ENCODE data around the gene LHX4.
"Not testable (repeated sequence)": the region's sequence is repeated elsewhere in the genome, so short reads cannot be mapped to it uniquely, and the experiment has no call there.

Gene LHX4

GRCh38 chr1:180198196-180198595 is 31.9 kb upstream of the LHX4 start:
- DNase-seq = no peak

DNA sequence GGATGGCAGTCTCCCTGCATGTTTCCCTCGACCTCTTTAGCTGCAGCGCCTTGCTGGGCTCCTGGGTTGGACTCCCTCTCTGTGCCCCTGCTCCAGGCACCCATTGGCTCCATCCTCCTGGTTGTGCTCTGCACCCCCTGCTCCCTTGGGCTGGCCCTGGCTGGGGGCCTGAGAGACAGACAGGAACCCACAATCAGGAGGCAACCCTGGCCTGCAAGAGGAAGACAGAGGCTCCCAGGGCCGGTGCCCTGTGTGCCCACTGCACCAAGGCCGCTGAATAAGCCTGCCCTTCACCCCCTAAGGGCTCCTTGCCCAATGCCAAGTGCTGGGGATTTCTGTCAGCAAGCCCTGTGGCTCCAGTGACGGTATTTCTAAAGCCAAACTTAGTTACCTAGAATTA is 31.5 kb upstream of the LHX4 start:
- no peak for DNase-seq

GRCh38 chr1:180199018-180199417 is 31.0 kb upstream of the LHX4 start:
- no peak for DNase-seq

DNA sequence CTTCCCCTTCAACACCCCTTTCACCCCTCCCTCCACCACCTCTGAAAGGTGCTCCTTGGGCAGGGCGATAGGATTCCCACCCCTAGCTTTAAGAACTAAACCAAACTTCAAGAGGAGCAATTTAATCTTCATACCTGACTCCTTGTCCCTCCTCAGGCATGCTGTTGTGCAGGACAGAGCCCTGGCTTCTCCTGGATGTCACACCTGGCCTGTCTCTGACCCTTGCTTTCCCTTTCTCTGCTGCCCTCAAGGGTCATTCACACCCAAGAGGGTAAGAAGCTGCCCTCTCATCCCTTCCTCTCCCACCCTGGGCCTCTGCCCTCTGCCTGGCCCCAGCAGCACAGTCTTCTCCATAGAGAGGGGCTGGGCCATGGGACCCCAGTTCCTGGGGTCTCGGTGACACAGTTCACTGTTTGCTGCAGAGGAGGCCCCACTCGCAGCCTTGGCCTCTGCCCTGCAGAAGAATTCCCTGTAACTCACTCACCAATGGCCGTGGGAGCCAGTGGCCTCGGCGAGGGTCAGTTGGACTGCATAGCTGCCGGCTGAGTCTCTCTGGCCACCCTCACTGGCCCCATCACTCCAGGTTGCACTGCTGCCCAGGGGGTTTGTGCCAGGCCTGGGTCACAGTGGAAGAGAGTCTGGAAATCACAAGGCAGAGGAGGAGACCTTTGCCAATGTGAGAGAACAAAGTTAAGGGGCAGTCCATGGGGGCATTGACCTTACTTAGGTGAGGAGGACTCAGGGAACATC is 28.4 kb upstream of the LHX4 start:
- DNase-seq = no peak

DNA sequence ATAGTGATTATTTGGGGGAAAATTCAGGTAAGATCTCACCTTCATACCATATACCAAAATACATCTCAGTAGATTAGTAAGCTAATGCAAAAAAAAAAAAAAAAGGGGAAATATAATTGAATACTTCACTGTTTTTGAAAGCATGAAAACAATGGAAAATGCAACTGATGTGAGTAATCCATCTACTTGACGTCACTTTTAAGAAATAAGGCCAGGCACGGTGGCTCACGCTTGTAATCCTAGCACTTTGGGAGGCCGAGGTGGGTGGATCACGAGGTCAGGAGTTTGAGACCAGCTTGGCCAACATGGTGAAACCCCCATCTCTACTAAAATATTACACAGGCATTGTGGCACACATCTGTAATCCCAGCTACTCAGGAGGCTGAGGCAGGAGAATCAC is 27.5 kb upstream of the LHX4 start:
- DNase-seq = not testable (repeated sequence)

DNA sequence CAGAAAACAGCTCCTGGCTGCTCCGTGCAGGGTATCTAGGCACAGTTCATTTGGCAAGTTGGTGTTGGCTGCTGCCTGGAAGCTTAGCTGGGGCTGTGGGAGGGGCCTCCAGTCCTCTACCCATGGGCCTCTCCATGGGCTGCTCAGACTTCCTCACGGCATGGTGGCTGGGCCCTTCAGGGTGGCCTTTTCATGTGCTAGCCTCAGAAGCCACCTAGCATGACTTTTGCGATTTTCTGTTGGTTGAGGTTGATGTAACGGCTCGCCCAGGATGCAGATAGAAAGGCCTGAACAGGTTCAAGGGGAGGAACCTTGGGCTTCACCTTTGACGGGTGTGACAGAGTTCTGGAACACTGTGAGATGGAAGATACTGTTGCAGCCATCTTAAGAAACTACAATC is 25.8 kb upstream of the LHX4 start:
- DNase-seq = no peak

- no peak for DNase-seq
Measured at GRCh38 chr1:180206581-180206980, 23.5 kb upstream of the LHX4 start.

GRCh38 chr1:180208264-180208663 is 21.8 kb upstream of the LHX4 start:
- DNase-seq = no peak

DNA sequence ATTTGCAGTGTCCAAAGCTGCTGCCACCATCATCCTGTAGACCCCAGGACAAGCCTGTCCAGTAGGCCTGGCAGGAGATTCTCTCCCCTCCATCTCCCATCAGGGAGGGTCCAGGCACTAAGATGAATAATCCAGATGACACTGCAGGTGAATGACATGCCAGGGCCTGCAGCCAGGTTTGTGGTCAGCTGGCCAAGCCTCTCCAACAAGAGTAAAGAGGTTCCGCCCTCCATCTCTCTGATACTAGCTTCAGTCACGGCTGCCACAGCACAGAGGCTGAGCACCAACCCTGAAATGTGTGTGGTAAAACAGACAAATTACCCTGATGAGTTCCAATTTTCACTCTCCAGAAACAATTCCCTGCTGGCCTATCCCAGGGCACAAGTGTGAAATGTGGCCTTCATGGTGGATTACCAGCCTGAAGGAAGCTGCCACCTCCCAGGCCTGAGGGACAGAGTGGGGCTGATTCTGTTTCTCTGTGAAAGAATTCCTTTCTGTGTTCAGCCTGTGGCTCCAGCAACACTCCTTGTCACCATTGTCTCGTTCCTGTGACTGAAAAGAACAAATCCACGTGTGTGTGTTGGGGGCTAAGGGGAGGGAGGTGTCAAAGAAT is 19.9 kb upstream of the LHX4 start:
- no peak for DNase-seq

- no peak for DNase-seq
Measured at GRCh38 chr1:180211156-180211859, 18.8 kb upstream of the LHX4 start.

- no peak for DNase-seq
Measured at GRCh38 chr1:180211860-180212229, 18.2 kb upstream of the LHX4 start.

- peak; percentile 23 for DNase-seq
Measured at GRCh38 chr1:180213401-180214170, 16.5 kb upstream of the LHX4 start.

DNA sequence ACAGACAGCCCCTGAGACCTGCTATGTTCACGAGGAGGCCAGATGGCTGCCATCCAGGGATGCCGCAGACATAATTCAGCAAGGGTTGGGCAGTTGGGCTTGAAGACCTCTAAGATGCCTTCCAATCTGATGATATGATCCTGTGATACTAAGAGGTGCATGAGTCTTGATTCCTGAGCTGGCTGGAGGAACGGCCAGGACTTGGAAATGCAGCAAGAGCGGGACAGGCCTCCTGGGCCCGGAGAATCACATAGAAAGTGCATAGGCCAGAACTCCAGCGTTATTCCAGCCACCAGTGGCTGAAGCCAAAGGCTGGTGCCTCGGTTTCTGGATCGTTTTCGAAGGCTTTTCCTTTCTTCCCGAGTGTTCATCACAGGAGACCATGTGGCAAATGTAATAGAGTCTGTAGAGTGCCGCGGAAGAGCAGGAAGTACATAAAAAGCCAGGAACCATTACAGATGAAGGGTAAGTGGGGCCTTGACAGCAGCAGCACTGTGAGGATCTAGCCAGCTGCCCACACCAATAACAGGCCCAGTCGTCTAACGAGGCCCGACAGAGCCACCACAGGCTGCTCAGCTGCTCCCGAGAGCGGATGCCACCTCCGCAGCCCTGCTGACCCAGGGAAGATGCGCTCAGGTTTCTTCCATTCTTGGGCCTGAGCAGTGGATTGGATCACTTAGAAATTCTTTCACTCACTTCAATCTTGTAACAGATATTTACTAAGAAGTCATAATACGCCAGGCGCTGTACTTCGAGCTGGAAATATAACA is 14.0 kb upstream of the LHX4 start:
- no peak for DNase-seq

DNA sequence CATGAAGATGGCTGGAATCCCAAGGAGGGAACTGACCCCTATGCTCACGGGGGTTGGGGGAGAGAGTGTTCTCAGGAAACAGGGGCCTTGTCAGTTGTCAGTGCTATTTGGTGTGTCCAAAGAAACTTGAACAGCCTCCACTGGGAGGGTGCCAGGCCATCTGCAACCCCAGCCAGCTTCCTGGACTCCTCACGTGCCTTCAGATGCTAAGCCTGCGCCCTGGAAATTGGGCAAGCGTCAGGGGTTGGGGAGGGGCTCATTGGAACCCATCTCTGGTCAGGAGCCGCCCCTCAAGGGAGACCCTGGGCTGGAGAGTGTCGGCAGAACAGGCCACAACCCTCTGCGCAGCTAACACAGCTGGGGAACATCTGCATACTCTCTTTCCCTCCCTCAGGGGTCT is 13.1 kb upstream of the LHX4 start:
- no peak for DNase-seq

DNA sequence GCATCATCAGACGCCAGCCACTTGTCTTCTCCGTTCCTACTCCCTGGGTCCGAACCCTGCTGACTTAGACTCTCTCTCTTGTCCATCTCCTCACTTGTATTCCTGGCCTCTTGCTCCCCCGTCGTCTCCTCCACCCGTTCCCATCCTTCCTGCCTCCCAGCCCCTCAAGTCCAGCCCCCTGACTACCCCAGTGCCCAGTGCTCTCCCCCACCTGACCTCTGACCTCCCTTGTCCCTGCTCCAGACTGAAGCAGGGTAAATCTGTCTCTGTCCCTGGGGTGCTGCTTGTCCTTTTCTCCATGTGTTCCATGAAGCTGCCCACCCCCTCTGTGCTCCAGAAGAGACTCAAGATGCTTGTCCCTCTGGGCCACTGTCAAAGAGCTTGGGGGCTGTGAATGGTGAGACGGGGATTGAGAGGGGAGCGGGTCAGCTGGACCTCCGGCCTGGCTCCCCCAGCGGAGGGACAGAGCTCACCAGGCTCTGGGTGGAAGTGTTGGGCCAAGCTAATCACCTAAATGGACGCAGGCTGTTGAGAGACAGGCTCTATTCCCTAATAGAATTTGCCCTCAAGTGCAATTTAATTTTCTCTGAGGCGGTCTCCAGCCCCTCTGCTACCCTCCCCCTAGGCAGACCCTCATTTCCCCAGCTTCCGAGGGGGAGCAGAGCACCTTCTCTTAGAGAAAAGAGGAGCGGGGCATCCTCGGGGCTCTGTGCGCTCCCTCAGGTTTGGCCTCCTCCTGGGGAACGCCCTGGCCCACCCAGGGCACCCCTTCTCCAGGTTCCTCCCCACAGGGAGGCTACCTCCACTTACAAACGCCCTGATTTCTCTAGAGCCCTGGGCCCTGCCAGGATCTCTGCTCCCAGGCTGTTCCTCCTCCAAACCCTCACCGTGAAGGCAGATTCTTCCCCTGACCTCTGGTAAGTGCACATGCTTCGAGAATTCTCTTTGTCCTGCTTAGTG is 11.0 kb upstream of the LHX4 start:
- DNase-seq = no peak

DNA sequence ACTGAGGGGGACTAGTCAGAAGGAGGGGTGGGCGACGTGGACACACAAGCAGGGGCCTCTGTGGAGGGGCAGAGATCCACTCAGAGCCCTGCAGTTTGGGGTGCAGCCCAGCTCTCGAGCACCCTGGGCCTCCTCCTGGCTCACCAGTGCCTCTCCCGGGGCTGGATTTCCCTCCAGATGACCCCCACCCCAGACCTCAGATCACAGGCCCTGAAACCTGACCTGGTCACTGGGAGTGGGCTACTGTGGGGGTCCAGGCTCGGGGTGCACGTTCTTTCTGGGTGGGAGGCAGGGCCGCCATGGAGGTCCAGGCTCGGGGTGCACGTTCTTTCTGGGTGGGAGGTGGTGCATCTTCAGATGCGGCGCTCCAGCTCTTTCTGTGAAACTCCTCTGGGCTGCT is 10.3 kb upstream of the LHX4 start:
- no peak for DNase-seq

DNA sequence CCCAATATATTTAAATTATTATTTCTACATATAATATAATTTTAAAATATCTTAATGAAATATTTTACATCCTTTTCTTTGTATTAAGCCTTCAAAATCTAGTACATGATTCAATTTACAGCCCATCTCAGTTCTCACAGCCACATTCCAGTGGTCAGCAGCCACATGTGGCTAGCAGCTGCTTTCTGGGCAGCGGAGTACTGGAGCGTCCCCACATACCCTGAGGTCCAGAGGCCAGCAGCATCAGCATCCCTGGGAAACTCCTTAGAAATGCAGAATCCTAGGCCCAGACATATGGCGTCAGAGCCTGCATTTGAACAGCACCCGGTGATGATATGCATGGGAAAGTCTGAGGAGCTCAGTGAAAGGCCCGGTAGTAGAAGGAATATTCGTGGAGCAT is 8.6 kb upstream of the LHX4 start:
- DNase-seq = no peak

DNA sequence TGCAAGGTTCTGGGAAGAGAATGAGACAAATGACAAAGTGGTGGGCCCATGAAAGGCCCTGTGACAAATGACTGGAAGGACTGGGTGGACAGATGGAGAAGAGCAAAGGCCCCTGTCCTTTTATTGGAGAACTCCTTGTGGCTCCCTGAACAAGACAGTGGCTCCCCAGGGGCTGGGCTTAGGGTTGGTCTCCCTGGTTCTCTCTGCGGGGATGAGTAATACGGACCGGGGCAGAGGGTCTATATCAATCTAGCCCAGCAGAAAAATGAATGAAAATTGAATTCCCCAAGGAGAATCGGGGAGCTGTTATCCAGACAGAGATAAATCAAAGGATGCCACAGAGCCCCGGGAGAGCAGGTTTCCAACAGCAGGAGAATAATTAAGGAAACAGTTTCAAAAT is 5.2 kb upstream of the LHX4 start:
- no peak for DNase-seq

- no peak for DNase-seq
Measured at GRCh38 chr1:180225403-180225802, 4.7 kb upstream of the LHX4 start.

- no peak for DNase-seq
Measured at GRCh38 chr1:180227861-180228647, 2.0 kb upstream of the LHX4 start.

Data from midbrain (tissue), 1 donor.